Measurements from ENCODE around the gene IFT81. TPM values are rescaled to one million over a fixed set of nuclear protein-coding genes. Genes with fewer than 3 reads are reported as not detected.
A peak's percentile ranks its signal among the peaks of the same experiment; 100 is the strongest.

The IFT81 gene
- total and polyA plus RNA-seq, 2 of the 13 experiments (the other 11 are each of a cell fraction or from before 2014, with no cell fraction given), result 4.2 to 13.0 TPM

- TF ChIP-seq MLXIP (CRISPR knock-in tag; IDR thresholded peaks at IDR 0.05; ENCODE audit: borderline replicate concordance) (no peak), TRAFD1 (CRISPR knock-in tag; IDR thresholded peaks at IDR 0.05; ENCODE audit: borderline replicate concordance) (no peak), ZSCAN29 (CRISPR knock-in tag; conservative IDR thresholded peaks at IDR 0.05) (no peak), ZNF510 (CRISPR knock-in tag; IDR thresholded peaks at IDR 0.05; ENCODE audit: low read depth) (0 out of 2 replicates have a peak, but pooled peaks have one; percentile 38), ZZZ3 (CRISPR knock-in tag; IDR thresholded peaks at IDR 0.05; ENCODE audit: borderline replicate concordance) (no peak), ZNF276 (CRISPR knock-in tag; IDR thresholded peaks at IDR 0.05; ENCODE audit: low read depth) (no peak), ZNF574 (CRISPR knock-in tag; IDR thresholded peaks at IDR 0.05) (peak; percentile 73), ZMYM2 (CRISPR knock-in tag; IDR thresholded peaks at IDR 0.05) (peak; percentile 34; the same call in 1 of the 2 replicates), HNRNPK (IDR thresholded peaks at IDR 0.05; ENCODE audit: low read depth, low read length, poor library complexity, severe bottlenecking) (no peak), IKZF1 (IDR thresholded peaks at IDR 0.05) (no peak), ZNF362 (CRISPR knock-in tag; IDR thresholded peaks at IDR 0.05; ENCODE audit: borderline replicate concordance) (no peak), ZNF34 (CRISPR knock-in tag; IDR thresholded peaks at IDR 0.05; ENCODE audit: borderline replicate concordance) (no peak), CCAR2 (optimal IDR thresholded peaks at IDR 0.05; ENCODE audit: low read depth, low read length) (no peak)
- TF ChIP-seq, protein P1, sequence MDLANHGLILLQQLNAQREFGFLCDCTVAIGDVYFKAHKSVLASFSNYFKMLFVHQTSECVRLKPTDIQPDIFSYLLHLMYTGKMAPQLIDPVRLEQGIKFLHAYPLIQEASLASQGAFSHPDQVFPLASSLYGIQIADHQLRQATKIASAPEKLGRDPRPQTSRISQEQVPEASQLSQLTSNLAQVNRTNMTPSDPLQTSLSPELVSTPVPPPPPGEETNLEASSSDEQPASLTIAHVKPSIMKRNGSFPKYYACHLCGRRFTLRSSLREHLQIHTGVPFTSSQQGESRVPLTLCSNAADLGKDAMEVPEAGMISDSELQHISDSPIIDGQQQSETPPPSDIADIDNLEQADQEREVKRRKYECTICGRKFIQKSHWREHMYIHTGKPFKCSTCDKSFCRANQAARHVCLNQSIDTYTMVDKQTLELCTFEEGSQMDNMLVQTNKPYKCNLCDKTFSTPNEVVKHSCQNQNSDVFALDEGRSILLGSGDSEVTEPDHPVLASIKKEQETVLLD (CRISPR knock-in tag; IDR thresholded peaks at IDR 0.05; ENCODE audit: low read depth), result no peak
Observed at GRCh38 chr12:110079477-110080400, 44.4 kb upstream of the IFT81 start (continued).

Data from HepG2 (cell line).